Inflammatory macrophage treated with lipopolysaccharide for 4 hours (primary cell): Measurements from ENCODE around the gene PRKCA.
"Not testable (repeated sequence)": the region's sequence is repeated elsewhere in the genome, so short reads cannot be mapped to it uniquely, and the experiment has no call there.

Experiments
- DNase-seq: peaks from one replicate; pipeline ENCODE4 v3.0.0-alpha.2; 2020

The PRKCA gene

GRCh38 chr17:66469890-66470289 is 167.5 kb downstream of the PRKCA start:
- peak; percentile 32 for DNase-seq

GRCh38 chr17:66472123-66472522 is 169.7 kb downstream of the PRKCA start:
- no peak for DNase-seq

DNA sequence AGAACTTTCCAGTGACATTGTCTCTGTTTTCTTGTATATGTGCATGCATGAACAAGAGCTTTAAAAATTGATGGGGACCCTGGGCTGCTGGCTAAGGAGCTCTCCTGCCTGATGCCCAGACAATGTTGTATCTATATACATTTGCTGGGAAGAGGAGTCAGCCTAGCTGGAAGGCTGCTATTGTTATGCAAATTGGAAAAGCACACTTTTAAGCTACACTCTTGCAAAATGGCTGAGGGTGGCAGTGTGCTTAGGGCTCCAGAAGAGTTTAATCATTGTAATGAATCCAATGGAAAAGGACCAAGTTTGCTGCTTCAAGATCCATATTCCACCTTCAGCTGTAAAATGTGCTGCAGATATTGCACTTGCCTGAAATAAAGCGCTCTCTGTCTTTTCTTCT is 171.8 kb downstream of the PRKCA start:
- no peak for DNase-seq

- no peak for DNase-seq
Observed at GRCh38 chr17:66474806-66475497, 172.5 kb downstream of the PRKCA start.

- no peak for DNase-seq
Observed at GRCh38 chr17:66476014-66476413, 173.6 kb downstream of the PRKCA start.

DNA sequence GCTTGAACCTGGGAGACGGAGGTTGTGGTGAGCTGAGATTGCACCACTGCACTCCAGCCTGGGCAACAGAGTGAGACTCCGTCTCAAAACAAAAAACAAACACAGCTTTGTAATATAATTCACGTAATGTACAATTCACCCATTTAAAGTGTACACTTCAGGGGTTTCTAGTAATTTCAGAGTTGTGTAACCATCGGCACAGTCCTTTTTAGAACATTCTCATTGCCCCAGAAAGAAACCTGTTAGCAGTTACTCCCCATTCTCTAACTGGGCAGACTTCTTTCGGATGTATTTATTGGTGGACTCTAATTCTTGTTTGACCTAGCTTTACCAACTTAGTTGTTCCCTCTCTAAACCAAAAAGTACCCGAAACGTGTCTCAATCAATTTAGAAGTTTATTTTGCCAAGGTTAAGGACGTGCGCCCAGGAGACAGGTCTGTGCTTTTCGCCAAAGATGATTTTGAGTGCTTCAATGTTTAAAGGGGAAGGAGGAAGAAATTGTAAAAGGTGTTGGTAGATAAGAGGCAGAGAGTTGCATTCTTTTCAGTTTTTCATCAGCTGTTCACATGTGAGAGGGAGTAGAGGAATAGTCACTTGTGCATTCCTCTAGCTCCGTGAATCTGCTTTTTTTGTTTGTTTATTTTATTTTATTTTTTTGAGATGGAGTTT is 175.3 kb downstream of the PRKCA start:
- DNase-seq: no peak

DNA sequence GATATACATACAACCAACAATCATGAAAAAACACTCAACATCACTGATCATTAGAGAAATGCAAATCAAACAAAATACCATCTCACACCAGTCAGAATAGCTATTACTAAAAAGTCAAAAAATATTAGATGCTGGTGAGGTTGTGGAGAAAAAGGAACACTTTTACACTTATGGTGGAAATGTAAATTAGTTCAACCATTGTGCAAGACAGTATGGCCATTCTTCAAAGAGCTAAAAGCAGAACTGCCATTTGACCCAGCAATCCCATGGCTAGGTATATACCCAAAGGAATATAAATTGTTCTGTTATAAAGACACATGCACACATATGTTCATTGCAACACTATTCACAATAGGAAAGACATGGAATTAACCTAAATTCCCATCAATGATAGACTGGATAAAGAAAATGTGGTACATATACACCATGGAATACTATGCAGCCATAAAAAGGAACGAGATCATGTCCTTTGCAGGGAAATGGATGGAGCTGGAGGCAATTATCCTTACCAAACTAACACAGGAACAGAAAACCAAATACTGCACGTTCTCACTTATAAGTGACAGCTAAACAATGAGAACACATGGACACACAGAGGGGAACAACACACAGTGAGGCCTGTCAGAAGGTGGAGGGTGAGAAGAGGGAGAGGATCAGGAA is 176.9 kb downstream of the PRKCA start:
- not testable (repeated sequence) for DNase-seq

DNA sequence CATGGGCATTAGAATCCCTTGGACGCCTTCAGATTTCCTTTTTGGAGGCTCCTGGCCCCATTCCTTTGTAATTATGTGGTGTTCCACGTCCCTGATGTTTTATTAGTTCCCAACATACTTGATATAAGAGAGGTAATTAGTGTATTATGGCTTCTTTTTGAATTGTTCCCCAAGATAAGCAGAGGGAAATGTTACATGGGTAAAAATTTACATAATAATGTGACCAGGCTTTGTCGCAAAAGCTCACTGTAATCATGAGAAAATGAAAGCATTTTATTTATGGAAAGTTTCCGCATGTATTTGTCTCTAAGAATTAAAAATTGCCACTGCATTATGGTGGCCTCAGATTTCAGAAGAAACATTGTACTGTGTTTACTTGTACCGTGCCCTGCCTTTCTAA is 177.8 kb downstream of the PRKCA start:
- no peak for DNase-seq

DNA sequence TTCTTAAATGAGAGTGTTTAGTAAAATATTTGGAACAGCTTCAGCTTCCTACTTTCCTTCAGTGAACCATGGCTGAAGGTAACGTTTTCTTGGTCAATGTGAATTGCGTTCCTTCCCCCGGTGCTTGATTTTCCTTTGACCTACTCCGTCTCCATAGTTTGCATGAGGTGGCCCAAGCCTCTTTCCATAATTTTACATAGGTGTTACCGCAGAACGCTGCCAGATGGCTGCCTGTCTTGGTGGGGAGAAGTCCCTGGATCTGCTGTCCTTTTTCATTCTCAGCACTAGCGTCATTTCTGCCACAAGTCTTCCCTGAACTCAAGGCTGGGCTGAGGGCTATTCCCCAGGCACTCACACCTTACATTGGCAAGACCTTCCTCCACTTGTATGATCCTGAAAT is 178.4 kb downstream of the PRKCA start:
- no peak for DNase-seq

GRCh38 chr17:66481271-66481670 is 178.9 kb downstream of the PRKCA start:
- DNase-seq: peak; percentile 59

DNA sequence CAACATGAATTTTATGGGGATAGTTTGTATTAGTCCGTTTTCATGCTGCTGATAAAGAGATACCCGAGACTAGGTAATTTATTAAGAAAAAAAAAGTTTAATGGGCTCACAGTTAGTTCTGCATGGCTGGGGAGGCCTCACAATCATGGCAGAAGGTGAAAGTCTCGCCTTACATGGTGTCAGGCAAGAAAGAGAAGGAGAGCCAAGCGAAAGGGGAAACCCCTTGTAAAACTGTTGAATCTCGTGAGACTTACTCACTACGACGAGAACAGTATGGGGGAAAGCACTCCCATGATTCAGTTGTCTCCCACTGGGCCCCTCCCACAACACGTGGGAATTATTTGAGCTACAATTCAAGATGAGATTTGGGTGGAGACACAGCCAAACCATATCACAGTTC is 181.5 kb downstream of the PRKCA start:
- DNase-seq: peak; percentile 48

DNA sequence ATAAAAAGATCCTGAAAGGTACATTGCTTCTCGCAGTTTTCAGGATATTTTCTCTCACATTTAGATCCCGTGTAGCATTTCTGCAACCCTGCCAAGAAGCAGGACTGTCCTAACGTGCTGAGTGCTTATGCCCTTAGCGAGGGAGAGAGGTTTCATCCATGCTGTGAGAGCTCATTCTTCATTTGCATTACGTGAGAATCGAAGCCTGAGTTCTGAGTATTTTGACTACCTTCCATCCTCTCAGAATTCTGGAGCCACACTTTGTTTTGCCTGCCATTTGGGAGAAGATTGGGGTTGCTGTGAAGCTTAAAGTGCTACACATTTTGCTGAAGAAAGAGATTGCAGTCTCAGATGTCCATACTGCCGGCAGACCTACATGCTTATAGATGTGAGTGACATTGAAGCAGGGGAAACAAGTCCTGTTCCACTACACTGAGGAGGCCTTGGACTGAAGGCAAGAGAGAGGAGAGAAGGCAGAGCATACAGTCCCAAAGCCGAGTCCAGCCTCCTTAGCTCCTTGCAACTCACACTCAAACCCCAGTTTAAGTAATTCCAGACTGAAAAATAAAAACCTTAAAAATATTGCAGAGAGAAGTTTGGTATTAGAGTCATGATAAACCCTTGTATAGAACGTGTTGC is 183.0 kb downstream of the PRKCA start:
- DNase-seq: no peak

GRCh38 chr17:66487121-66487520 is 184.7 kb downstream of the PRKCA start:
- no peak for DNase-seq

GRCh38 chr17:66487981-66488468 is 185.6 kb downstream of the PRKCA start:
- no peak for DNase-seq

- no peak for DNase-seq
Observed at GRCh38 chr17:66488864-66489263, 186.5 kb downstream of the PRKCA start.

GRCh38 chr17:66489576-66489975 is 187.2 kb downstream of the PRKCA start:
- not testable (repeated sequence) for DNase-seq

GRCh38 chr17:66491213-66491612 is 188.8 kb downstream of the PRKCA start:
- no peak for DNase-seq

DNA sequence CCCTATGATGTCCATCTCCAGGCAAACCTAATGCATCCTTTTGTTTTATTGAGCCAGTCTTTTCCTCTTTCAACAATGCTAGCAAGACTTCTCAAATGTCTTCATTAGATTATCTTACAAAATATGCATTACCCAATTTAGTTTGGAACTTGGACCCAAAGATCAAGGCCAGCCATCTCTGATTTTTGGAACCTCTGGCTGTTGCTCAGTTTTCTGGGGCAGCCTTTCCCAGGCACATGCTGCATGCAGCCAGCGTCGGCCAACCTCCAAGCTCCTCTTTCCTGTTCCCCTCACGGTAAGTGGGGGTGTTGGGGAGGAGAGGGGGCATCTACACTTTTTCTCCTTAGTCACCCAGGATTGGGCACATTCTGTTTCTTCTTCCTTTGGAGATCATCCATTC is 189.3 kb downstream of the PRKCA start:
- DNase-seq: no peak

- DNase-seq: no peak
Observed at GRCh38 chr17:66492080-66492479, 189.7 kb downstream of the PRKCA start.

- DNase-seq: no peak
Observed at GRCh38 chr17:66492561-66493005, 190.2 kb downstream of the PRKCA start.

- DNase-seq: peak; percentile 72
Observed at GRCh38 chr17:66493283-66494019, 191.0 kb downstream of the PRKCA start.

DNA sequence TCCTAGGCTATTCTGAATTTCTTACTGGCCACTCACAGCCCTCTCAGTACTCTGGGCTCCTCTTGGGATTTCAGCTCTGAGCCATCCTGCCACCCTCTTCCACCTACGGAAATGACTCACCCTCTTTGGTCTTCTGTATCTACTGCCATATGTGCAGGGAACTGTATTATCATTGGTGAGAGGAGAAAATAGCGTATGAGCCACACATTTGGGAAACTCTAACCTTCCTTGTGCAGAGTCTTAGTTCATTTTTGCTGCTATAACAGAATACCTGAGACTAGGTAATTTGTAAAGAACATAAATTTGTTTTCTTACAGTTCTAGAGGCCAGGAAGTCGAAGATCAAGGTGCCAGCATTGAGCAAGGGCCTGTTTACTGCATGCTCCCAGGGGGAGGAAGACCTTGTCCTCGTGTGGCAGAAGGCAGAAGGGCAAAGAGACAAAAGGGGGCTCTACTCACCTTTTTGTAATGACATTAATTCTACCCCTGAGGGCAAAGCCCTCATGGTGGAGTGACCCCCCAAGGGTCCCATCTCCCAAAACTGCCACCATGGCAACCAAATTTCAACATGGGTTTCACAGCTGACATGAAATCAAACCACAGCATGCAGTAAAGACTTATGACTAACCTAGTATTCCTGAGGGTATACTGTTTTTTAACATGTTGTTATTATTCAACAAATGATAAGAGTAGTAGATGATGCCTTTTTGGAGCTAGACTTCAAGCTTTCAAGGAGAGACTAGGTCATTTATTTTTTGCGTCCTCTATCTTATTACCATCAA is 191.8 kb downstream of the PRKCA start:
- DNase-seq: peak; percentile 79
